Effector memory CD4-positive, alpha-beta T cell (primary cell): ENCODE data around the gene TRIM71.

Experiments used
- DNase-seq, 3 donors: peaks; one replicate each; pipeline ENCODE4 v3.0.0-alpha.2; 2020
- H3K27ac ChIP-seq: 2 replicates; pipeline ENCODE4 v1.7.0; 2013; ENCODE audit warnings: mild to moderate bottlenecking, low read length, moderate library complexity; ENCODE audit not compliant: insufficient read depth, poor library complexity, severe bottlenecking
- H3K27me3 ChIP-seq: replicated peaks from 2 replicates; pipeline ENCODE4 v1.7.0; 2013; ENCODE audit warnings: mild to moderate bottlenecking, low read length; ENCODE audit not compliant: insufficient read depth, control insufficient read depth, poor library complexity, severe bottlenecking
- H3K36me3 ChIP-seq: 2 replicates; pipeline ENCODE4 v1.7.0; 2013; ENCODE audit warnings: mild to moderate bottlenecking, low read length, moderate library complexity; ENCODE audit not compliant: control insufficient read depth, insufficient read depth
- H3K4me1 ChIP-seq: 2 replicates; pipeline ENCODE4 v1.7.0; 2013; ENCODE audit warnings: low read length, mild to moderate bottlenecking; ENCODE audit not compliant: control insufficient read depth, insufficient read depth, poor library complexity, severe bottlenecking
- H3K4me3 ChIP-seq: 2 replicates; pipeline ENCODE4 v1.7.0; 2013; ENCODE audit warnings: low read length, low read depth, mild to moderate bottlenecking; ENCODE audit not compliant: insufficient read depth, poor library complexity, severe bottlenecking
- H3K9me3 ChIP-seq: 2 replicates; pipeline ENCODE4 v1.7.0; 2013; ENCODE audit warnings: mild to moderate bottlenecking, low read length, moderate library complexity; ENCODE audit not compliant: control insufficient read depth

TRIM71 gene

GRCh38 chr3:32861681-32862080 lies 43.9 kb downstream of the TRIM71 start:
- H3K4me3 ChIP-seq: no peak overlapping the region
- H3K27me3 ChIP-seq: no peaks in the 10 kb centered on the region
- H3K4me1 ChIP-seq: no peaks in the 10 kb centered on the region
- H3K36me3 ChIP-seq: no peaks in the 10 kb centered on the region
- DNase-seq: no peak
- H3K27ac ChIP-seq: no peak overlapping the region
- no peaks in the 10 kb centered on the region for H3K9me3 ChIP-seq

GRCh38 chr3:32862247-32862935 lies 44.6 kb downstream of the TRIM71 start:
- no peak overlapping the region for H3K4me3 ChIP-seq
- H3K27me3 ChIP-seq: no peaks in the 10 kb centered on the region
- no peaks in the 10 kb centered on the region for H3K9me3 ChIP-seq
- no peaks in the 10 kb centered on the region for H3K36me3 ChIP-seq
- DNase-seq: no peak
- no peaks in the 10 kb centered on the region for H3K4me1 ChIP-seq
- H3K27ac ChIP-seq: no peak overlapping the region

GRCh38 chr3:32862936-32863487 lies 45.2 kb downstream of the TRIM71 start:
- Histone ChIP-seq H3K4me1 (no peaks in the 10 kb centered on the region), H3K36me3 (no peaks in the 10 kb centered on the region), H3K4me3 (no peak overlapping the region), H3K27ac (no peak overlapping the region), H3K27me3 (no peaks in the 10 kb centered on the region), H3K9me3 (no peaks in the 10 kb centered on the region)
- DNase-seq: no peak

- Histone ChIP-seq H3K36me3 (no peaks in the 10 kb centered on the region), H3K9me3 (no peaks in the 10 kb centered on the region), H3K27me3 (no peaks in the 10 kb centered on the region), H3K27ac (no peak overlapping the region), H3K4me3 (no peak overlapping the region), H3K4me1 (no peaks in the 10 kb centered on the region)
- DNase-seq: no peak
Measured at GRCh38 chr3:32865383-32865782, 47.6 kb downstream of the TRIM71 start.

GRCh38 chr3:32866533-32866932 lies 48.7 kb downstream of the TRIM71 start:
- H3K4me1 ChIP-seq: no peaks in the 10 kb centered on the region
- no peak for DNase-seq

GRCh38 chr3:32867954-32868353 lies 50.2 kb downstream of the TRIM71 start:
- DNase-seq: no peak
- no peak overlapping the region for H3K4me3 ChIP-seq
- no peaks in the 10 kb centered on the region for H3K27me3 ChIP-seq
- no peaks in the 10 kb centered on the region for H3K9me3 ChIP-seq
- H3K4me1 ChIP-seq: no peaks in the 10 kb centered on the region
- H3K27ac ChIP-seq: no peak overlapping the region
- no peaks in the 10 kb centered on the region for H3K36me3 ChIP-seq

More at GRCh38 chr3:32866533-32866932, 48.7 kb downstream of the TRIM71 start:
- Histone ChIP-seq H3K27ac (no peak overlapping the region), H3K4me3 (no peak overlapping the region), H3K9me3 (no peaks in the 10 kb centered on the region), H3K27me3 (no peaks in the 10 kb centered on the region), H3K36me3 (no peaks in the 10 kb centered on the region)

- no peaks in the 10 kb centered on the region for H3K27me3 ChIP-seq
- H3K27ac ChIP-seq: no peak overlapping the region
- no peak overlapping the region for H3K4me3 ChIP-seq
- H3K4me1 ChIP-seq: no peaks in the 10 kb centered on the region
- H3K9me3 ChIP-seq: no peaks in the 10 kb centered on the region
- H3K36me3 ChIP-seq: no peaks in the 10 kb centered on the region
- DNase-seq: no peak
Measured at GRCh38 chr3:32868719-32869512, 51.1 kb downstream of the TRIM71 start.

GRCh38 chr3:32869513-32870047 lies 51.8 kb downstream of the TRIM71 start:
- no peaks in the 10 kb centered on the region for H3K4me1 ChIP-seq
- no peak overlapping the region for H3K4me3 ChIP-seq
- H3K27ac ChIP-seq: no peak overlapping the region
- no peaks in the 10 kb centered on the region for H3K36me3 ChIP-seq
- DNase-seq: no peak
- H3K9me3 ChIP-seq: no peaks in the 10 kb centered on the region
- no peaks in the 10 kb centered on the region for H3K27me3 ChIP-seq

- no peak overlapping the region for H3K27ac ChIP-seq
Measured at GRCh38 chr3:32870373-32871095, 52.7 kb downstream of the TRIM71 start.

More at GRCh38 chr3:32870373-32871095, 52.7 kb downstream of the TRIM71 start:
- no peaks in the 10 kb centered on the region for H3K27me3 ChIP-seq
- DNase-seq: no peak
- no peak overlapping the region for H3K4me3 ChIP-seq
- no peaks in the 10 kb centered on the region for H3K9me3 ChIP-seq
- no peaks in the 10 kb centered on the region for H3K36me3 ChIP-seq
- H3K4me1 ChIP-seq: no peaks in the 10 kb centered on the region
